ENCODE measurements around the gene RASSF1.

DNA sequence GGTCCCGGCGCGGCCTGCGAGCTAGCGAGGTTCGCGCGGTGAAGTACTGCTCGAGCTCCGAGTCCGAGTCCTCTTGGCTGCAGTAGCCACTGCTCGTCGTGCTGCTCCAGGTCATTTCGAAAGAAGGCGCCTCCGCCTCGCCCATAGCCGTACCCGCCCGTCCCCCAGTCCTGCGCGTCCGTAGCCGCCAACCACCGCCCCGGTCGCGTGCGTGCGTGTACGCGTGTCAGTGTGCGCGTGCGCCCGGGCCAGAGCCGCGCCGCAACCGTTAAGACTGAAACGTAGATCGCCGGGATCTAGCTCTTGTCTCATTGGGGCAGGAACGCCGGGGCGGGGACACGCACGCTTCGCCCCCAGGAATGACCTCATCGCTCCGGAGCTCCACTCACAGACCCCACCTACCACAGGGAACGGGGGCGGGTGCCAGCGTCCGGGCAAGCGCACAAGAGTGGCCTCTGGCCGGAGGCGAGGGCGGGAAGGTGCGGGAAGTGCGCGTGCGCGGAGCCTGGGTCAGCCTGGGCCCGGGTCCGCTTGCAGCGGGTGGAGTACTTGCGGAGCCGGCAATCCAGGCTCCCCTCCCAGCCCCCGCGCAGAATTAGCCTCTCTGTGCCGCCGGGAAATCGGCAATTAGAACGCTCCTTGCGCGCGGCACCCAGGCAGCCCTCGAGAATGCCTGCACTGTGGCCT lies 3.3 kb downstream of the RASSF1 start:
- TF ChIP-seq, protein P1, sequence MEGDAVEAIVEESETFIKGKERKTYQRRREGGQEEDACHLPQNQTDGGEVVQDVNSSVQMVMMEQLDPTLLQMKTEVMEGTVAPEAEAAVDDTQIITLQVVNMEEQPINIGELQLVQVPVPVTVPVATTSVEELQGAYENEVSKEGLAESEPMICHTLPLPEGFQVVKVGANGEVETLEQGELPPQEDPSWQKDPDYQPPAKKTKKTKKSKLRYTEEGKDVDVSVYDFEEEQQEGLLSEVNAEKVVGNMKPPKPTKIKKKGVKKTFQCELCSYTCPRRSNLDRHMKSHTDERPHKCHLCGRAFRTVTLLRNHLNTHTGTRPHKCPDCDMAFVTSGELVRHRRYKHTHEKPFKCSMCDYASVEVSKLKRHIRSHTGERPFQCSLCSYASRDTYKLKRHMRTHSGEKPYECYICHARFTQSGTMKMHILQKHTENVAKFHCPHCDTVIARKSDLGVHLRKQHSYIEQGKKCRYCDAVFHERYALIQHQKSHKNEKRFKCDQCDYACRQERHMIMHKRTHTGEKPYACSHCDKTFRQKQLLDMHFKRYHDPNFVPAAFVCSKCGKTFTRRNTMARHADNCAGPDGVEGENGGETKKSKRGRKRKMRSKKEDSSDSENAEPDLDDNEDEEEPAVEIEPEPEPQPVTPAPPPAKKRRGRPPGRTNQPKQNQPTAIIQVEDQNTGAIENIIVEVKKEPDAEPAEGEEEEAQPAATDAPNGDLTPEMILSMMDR (conservative IDR thresholded peaks at IDR 0.05; ENCODE audit: low read length) = no peak
- no peak for TF ChIP-seq EZH2phosphoT487 (IDR thresholded peaks at IDR 0.05; ENCODE audit: borderline replicate concordance)

All from Loucy (cell line).